K562 (cell line): ENCODE results near the gene CLCN1. TPM values are rescaled to one million over a fixed set of nuclear protein-coding genes. Genes with fewer than 3 reads are reported as not detected.
A peak's percentile ranks its signal among the peaks of the same experiment; 100 is the strongest.

Experiments used
- ATAC-seq: fragments of 200-7000 bp; cut with Tn5 transposase; 3 replicates; pipeline ENCODE4 v1.9.1; 2020; ENCODE audit warnings: moderate library complexity
- BruUV-seq: library from RNA; stranded (reverse); fragments of 400-500 nt; replicated peaks from 2 replicates; lab custom pipeline; 2021; lab: Mats Ljungman, UMichigan
- CTCF ChIA-PET: fragments of 300-600 bp; formaldehyde crosslinking; extraction: SDS; loops from one replicate; lab custom pipeline; 2021; ENCODE audit warnings: low intra/inter-chr PET ratio; lab: Yijun Ruan, JAX
- POLR2A ChIA-PET: fragments of 300-600, 350-650 bp; sonication (Branson Sonifier 250); formaldehyde crosslinking; extraction: SDS; loops from one replicate; lab custom pipeline; 2021; ENCODE audit warnings: antibody characterized with exemption, inconsistent platforms; lab: Yijun Ruan, JAX
- DNase-seq, 4 experiments: peaks; one replicate each; pipeline versions ENCODE4 v3.0.0 to v3.0.0-alpha.2; 2011 to 2018; ENCODE audit warnings: low spot score in 3 of 4, mixed read lengths in 3 of 4; ENCODE audit errors: extremely low read depth in 1 of 4
- FAIRE-seq: peaks from 2 replicates; lab custom pipeline; 2011; peaks lifted over from hg19 to GRCh38; lab: Jason Lieb, UNC
- H2AFZ ChIP-seq: 2 replicates; pipeline ENCODE4 v1.6.0; 2011; ENCODE audit warnings: low read depth, low read length, control low read depth, inconsistent platforms
- H3K27ac ChIP-seq: fragments of 200-600 bp; 3 replicates; pipeline ENCODE4 v1.8.0; 2011; ENCODE audit warnings: low read depth, mild to moderate bottlenecking, control low read depth, inconsistent platforms, low read length, moderate library complexity, mixed read lengths; ENCODE audit errors: extremely low read depth
- H3K27me3 ChIP-seq, 2 experiments: fragments of 300-600 bp in 1 of 2; 2 replicates in 1 of 2; 3 replicates in 1 of 2; pipeline versions ENCODE4 v1.6.0 to v1.8.0; 2011; ENCODE audit warnings: inconsistent platforms in 2 of 2, low read length in 2 of 2, mild to moderate bottlenecking in 1 of 2, mixed read lengths in 1 of 2, moderate library complexity in 1 of 2; ENCODE audit not compliant: control insufficient read depth in 2 of 2, insufficient read depth in 2 of 2
- H3K36me3 ChIP-seq: fragments of 300-600 bp; 3 replicates; pipeline ENCODE4 v1.8.0; 2011; ENCODE audit warnings: mild to moderate bottlenecking, low read length, inconsistent platforms; ENCODE audit not compliant: control insufficient read depth, insufficient read depth
- H3K4me1 ChIP-seq, 2 experiments: fragments of 200-600 bp in 1 of 2; replicated peaks in 1 of 2; 2 replicates in 1 of 2; 3 replicates in 1 of 2; pipeline versions ENCODE4 v1.5.1 to v1.8.0; 2011; ENCODE audit warnings: inconsistent platforms in 2 of 2, low read length in 2 of 2, mild to moderate bottlenecking in 1 of 2, mixed read lengths in 1 of 2, moderate library complexity in 1 of 2; ENCODE audit not compliant: control insufficient read depth in 2 of 2, insufficient read depth in 2 of 2
- H3K4me2 ChIP-seq: 2 replicates; pipeline ENCODE4 v1.6.1; 2011; ENCODE audit warnings: low read length, control low read depth, inconsistent platforms, mixed read lengths; ENCODE audit not compliant: insufficient read depth
- H3K4me3 ChIP-seq: fragments of 200-600 bp; sonication (generic), shearing (Covaris generic); 2 replicates; pipeline ENCODE4 v1.5.1; 2016; ENCODE audit warnings: control low read depth, inconsistent platforms
- H3K79me2 ChIP-seq: fragments of 200-600 bp; 3 replicates; pipeline ENCODE4 v1.8.0; 2011; ENCODE audit warnings: low read length, inconsistent platforms; ENCODE audit not compliant: control insufficient read depth, insufficient read depth
- H3K9ac ChIP-seq, 2 experiments: 2 replicates each; pipeline versions ENCODE4 v1.6.0 to v1.6.1; 2011; ENCODE audit warnings: low read depth in 2 of 2, low read length in 2 of 2, control low read depth in 1 of 2, inconsistent platforms in 1 of 2, mild to moderate bottlenecking in 1 of 2, mixed read lengths in 1 of 2; ENCODE audit not compliant: insufficient read depth in 1 of 2
- H3K9me1 ChIP-seq: one replicate; pipeline ENCODE4 v1.6.0; 2011; ENCODE audit warnings: inconsistent platforms, mild to moderate bottlenecking, low read length, moderate library complexity; ENCODE audit not compliant: control insufficient read depth, insufficient read depth
- H3K9me3 ChIP-seq: replicated peaks from 2 replicates; pipeline ENCODE4 v1.5.1; 2011; ENCODE audit warnings: low read depth, low read length, inconsistent platforms; ENCODE audit not compliant: control insufficient read depth, insufficient read depth
- H4K20me1 ChIP-seq: replicated peaks from 2 replicates; pipeline ENCODE4 v1.6.1; 2011; ENCODE audit warnings: low read length, inconsistent platforms, mixed read lengths; ENCODE audit not compliant: control insufficient read depth, insufficient read depth
- BHLHE40 ChIP-seq: IDR thresholded peaks from 2 replicates; pipeline ENCODE4 v1.6.1; 2011; ENCODE audit warnings: low read length, improper control_type of control experiment
- ETV1 ChIP-seq: fragments of 450-650 bp; conservative IDR thresholded peaks from 2 replicates; pipeline ENCODE4 v1.6.1; 2016; ENCODE audit warnings: missing genetic modification characterization, control low read depth, low read depth, missing compliant biosample characterization
- GTF2A2 ChIP-seq: IDR thresholded peaks from 2 replicates; pipeline ENCODE4 v1.6.1; 2016; ENCODE audit warnings: mild to moderate bottlenecking, missing genetic modification characterization, missing compliant biosample characterization
- HMGN3 ChIP-seq: IDR thresholded peaks from 2 replicates; pipeline ENCODE4 v1.6.1; 2011; ENCODE audit warnings: borderline replicate concordance, low read depth, mild to moderate bottlenecking, mixed read lengths, low read length; ENCODE audit not compliant: insufficient read length; ENCODE audit errors: extremely low read depth
- STAG1 ChIP-seq: sonication (generic); formaldehyde crosslinking; IDR thresholded peaks from 2 replicates; pipeline ENCODE4 v1.5.0; 2020; ENCODE audit warnings: missing genetic modification reagents, borderline replicate concordance
- USF1 ChIP-seq: sonication (generic); formaldehyde crosslinking; IDR thresholded peaks from 2 replicates; pipeline ENCODE4 v1.9.0; 2022; ENCODE audit warnings: mild to moderate bottlenecking, missing genetic modification reagents
- USF2 ChIP-seq: sonication (generic); formaldehyde crosslinking; IDR thresholded peaks from 2 replicates; pipeline ENCODE4 v1.5.0; 2020; ENCODE audit warnings: missing genetic modification reagents
- ZNF23 ChIP-seq: fragments of 250-450 bp; sonication (Bioruptor Pico); IDR thresholded peaks from 2 replicates; pipeline ENCODE4 v1.4.0; 2020; ENCODE audit warnings: mild to moderate bottlenecking
- WGBS: fragments of 100-300 bp; shearing (Covaris generic); methylation state at CpG from one replicate; pipeline ENCODE4 v1.1.6; 2016; ENCODE audit warnings: low coverage, mixed read lengths; ENCODE audit not compliant: insufficient coverage; ENCODE audit errors: missing lambda C conversion rate; 5-methylcytosine and 5-hydroxymethylcytosine counted together
- in situ Hi-C: fragments of 300-500 bp; cut with MboI; formaldehyde crosslinking; loops from 4 replicates; pipeline ENCODE4 v1.15.0; 2018; ENCODE audit warnings: inconsistent platforms, mixed read lengths
- intact Hi-C: fragments of 100-400 bp; cut with micrococcal nuclease; formaldehyde crosslinking; loops from 2 replicates; pipeline ENCODE4 v1.14.2; 2022
- polyA plus RNA-seq, 8 experiments: library from polyadenylated mRNA; depleted of rRNA in 4 of 8; stranded (reverse) in 5 of 8; unstranded in 3 of 8; fragments of >200 nt; fragmentation: Nextera tagmentation in 2 of 8; fragmentation: Illumina TruSeq in 1 of 8; extraction: Ambion mirVana in 2 of 8; extraction: Trizol in 1 of 8; gene quantifications; 2 replicates each; pipeline versions ENCODE4 v1.2.1 to v1.2.3, GENCODE V29; 2011 to 2014; ENCODE audit warnings: inconsistent platforms in 1 of 8, missing spikeins in 1 of 8
- total RNA-seq, 7 experiments: library from RNA; depleted of rRNA in 6 of 7; stranded (reverse); fragments of >200 nt in 6 of 7; fragmentation: Illumina TruSeq in 2 of 7; extraction: Trizol in 2 of 7; gene quantifications; 2 replicates each; pipeline versions ENCODE4 v1.2.1 to v1.2.3, GENCODE V29; 2011 to 2021; ENCODE audit warnings: low replicate concordance in 1 of 7
- TF ChIP-seq, protein P1 (sequence below), 3 experiments: IDR thresholded peaks in 2 of 3; conservative IDR thresholded peaks in 1 of 3; 2 replicates each; pipeline ENCODE4 v1.5.1; 2011 to 2012; ENCODE audit warnings: low read length in 3 of 3, mild to moderate bottlenecking in 3 of 3, control low read depth in 2 of 3, improper control_type of control experiment in 1 of 3, inconsistent platforms in 1 of 3, low read depth in 1 of 3, mixed read lengths in 1 of 3, moderate library complexity in 1 of 3; ENCODE audit not compliant: insufficient read depth in 2 of 3

CLCN1 gene
- total and polyA plus RNA-seq, 9 of the 15 experiments (the other 6 are each of a cell fraction or from before 2014, with no cell fraction given) = 0.01 to 0.11 (median 0.04) TPM; not detected in 4

DNA sequence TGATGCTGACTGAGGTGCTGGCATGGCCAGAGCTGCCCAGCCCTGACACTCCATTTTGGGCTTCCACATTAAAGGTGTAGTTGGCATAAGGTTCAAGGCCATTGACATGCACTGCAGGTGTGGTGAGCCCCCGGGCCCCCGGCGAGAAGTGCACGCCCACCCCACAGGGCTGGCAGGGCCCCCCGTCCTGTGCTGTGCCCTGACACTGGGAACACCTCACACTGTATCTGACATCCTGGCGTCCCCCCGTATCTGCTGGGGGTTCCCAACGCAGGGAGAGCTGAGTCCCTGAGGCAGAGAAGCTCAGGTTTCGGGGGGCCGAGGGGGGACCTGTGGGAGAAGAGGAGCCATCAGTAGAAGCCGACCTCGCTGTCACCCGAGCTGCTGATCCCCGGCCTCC lies 82.7 kb downstream of the CLCN1 start:
- peaks cover 13% of the 10 kb centered on the region for H4K20me1 ChIP-seq
- TF ChIP-seq ZNF23 (CRISPR knock-in tag) = no peak
- 0 out of 2 replicates have a peak, but pooled peaks have one; percentile 32 for TF ChIP-seq STAG1 (CRISPR knock-in tag)
- peak; percentile 28 for TF ChIP-seq HMGN3
- TF ChIP-seq, all 486 proteins: peak for 2
- WGBS = 4% methylated on average over 14 of the region's 14 CpGs
- FAIRE-seq = no peak
- peaks cover 54 to 90% of the 10 kb centered on the region in 2 experiments for H3K27me3 ChIP-seq
- H3K4me1 ChIP-seq = peaks cover 0 to 12% of the 10 kb centered on the region in 2 experiments; a peak in 2 of 5 replicates
- H3K9me3 ChIP-seq = no peaks in the 10 kb centered on the region
- H3K36me3 ChIP-seq = no peaks in the 10 kb centered on the region
- BruUV-seq = no TSS peak
- no peak overlapping the region for H2AFZ ChIP-seq
- H3K9ac ChIP-seq = no peak overlapping the region
- intact Hi-C loops (no loop called here), in situ Hi-C loops (no loop called here)
- H3K27ac ChIP-seq = no peak overlapping the region
- no peak for ATAC-seq
- no peak overlapping the region for H3K4me2 ChIP-seq
- H3K4me3 ChIP-seq = no peak overlapping the region
- ChIA-PET POLR2A (interaction anchor here (0.9 kb wide), 1 partner anchor 8 kb away, joined by 3 read pairs; no protein-coding TSS in a partner anchor), CTCF (no interaction called here)
- DNase-seq = no peak
- peaks cover under 1% of the 10 kb centered on the region for H3K9me1 ChIP-seq
- H3K79me2 ChIP-seq = no peaks in the 10 kb centered on the region

GRCh38 chr7:143399151-143399550 lies 83.2 kb downstream of the CLCN1 start:
- H3K4me1 ChIP-seq = peaks cover 0 to 12% of the 10 kb centered on the region in 2 experiments; a peak in 2 of 5 replicates
- H3K27me3 ChIP-seq = peaks cover 54 to 85% of the 10 kb centered on the region in 2 experiments
- no peaks in the 10 kb centered on the region for H3K9me1 ChIP-seq
- H3K79me2 ChIP-seq = no peaks in the 10 kb centered on the region
- DNase-seq (no peak), FAIRE-seq (no peak), ATAC-seq (peak; percentile 62)
- H3K36me3 ChIP-seq = no peaks in the 10 kb centered on the region
- H3K4me2 ChIP-seq = no peak overlapping the region
- no peak overlapping the region for H3K4me3 ChIP-seq
- TF ChIP-seq BHLHE40 = peak; percentile 92
- peak; percentile 70 for TF ChIP-seq USF1 (CRISPR knock-in tag)
- TF ChIP-seq USF2 (CRISPR knock-in tag) = peak; percentile 32; the same call in 1 of the 2 replicates
- TF ChIP-seq GTF2A2 = no peak
- TF ChIP-seq ETV1 (tag) = 0 out of 2 replicates have a peak, but pooled peaks have one; percentile 19
- TF ChIP-seq, protein P1, sequence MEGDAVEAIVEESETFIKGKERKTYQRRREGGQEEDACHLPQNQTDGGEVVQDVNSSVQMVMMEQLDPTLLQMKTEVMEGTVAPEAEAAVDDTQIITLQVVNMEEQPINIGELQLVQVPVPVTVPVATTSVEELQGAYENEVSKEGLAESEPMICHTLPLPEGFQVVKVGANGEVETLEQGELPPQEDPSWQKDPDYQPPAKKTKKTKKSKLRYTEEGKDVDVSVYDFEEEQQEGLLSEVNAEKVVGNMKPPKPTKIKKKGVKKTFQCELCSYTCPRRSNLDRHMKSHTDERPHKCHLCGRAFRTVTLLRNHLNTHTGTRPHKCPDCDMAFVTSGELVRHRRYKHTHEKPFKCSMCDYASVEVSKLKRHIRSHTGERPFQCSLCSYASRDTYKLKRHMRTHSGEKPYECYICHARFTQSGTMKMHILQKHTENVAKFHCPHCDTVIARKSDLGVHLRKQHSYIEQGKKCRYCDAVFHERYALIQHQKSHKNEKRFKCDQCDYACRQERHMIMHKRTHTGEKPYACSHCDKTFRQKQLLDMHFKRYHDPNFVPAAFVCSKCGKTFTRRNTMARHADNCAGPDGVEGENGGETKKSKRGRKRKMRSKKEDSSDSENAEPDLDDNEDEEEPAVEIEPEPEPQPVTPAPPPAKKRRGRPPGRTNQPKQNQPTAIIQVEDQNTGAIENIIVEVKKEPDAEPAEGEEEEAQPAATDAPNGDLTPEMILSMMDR (IDR thresholded peaks at IDR 0.05 in 2 of 3, conservative IDR thresholded peaks at IDR 0.05 in 1 of 3; ENCODE audit: insufficient read depth in 2 of 3, low read depth in 1 of 3, low read length in 3 of 3) = peak in 2 of 3 experiments; percentile 21 to 31; a peak in 3 of 6 replicates
- intact Hi-C loops (no loop called here), in situ Hi-C loops (no loop called here)
- H2AFZ ChIP-seq = no peak overlapping the region
- ChIA-PET POLR2A (interaction anchor here (0.9 kb wide), 1 partner anchor 9 kb away, joined by 3 read pairs; no protein-coding TSS in a partner anchor), CTCF (no interaction called here)
- H4K20me1 ChIP-seq = peaks cover 11% of the 10 kb centered on the region
- WGBS = 2% methylated on average over 8 of the region's 8 CpGs
- H3K9ac ChIP-seq = peak overlapping the region in 1 of 2 experiments; percentile 31; a peak in 1 of 4 replicates
- no peak overlapping the region for H3K27ac ChIP-seq
- no peaks in the 10 kb centered on the region for H3K9me3 ChIP-seq
- no TSS peak for BruUV-seq
